Caco-2 (cell line): Measurements from ENCODE around the gene BANK1. TPM values are rescaled to one million over a fixed set of nuclear protein-coding genes. Genes with fewer than 3 reads are reported as not detected.

Experiments used
- BruUV-seq: library from RNA; stranded (reverse); fragments of 400-500 nt; replicated peaks from 2 replicates; lab custom pipeline; 2021; lab: Mats Ljungman, UMichigan
- CTCF ChIA-PET: fragments of 300-600 bp; sonication (Branson Sonifier 250); formaldehyde crosslinking; loops from one replicate; lab custom pipeline; 2022; ENCODE audit warnings: antibody characterized with exemption; lab: Charles Lee
- POLR2A ChIA-PET: fragments of 300-600 bp; sonication (Branson Sonifier 250); formaldehyde crosslinking; loops from one replicate; lab custom pipeline; 2022; ENCODE audit warnings: antibody characterized with exemption; lab: Charles Lee
- DNase-seq, 2 experiments: peaks; one replicate each; pipeline versions ENCODE4 v3.0.0 to v3.0.0-alpha.2; 2020 to 2022
- H3K27me3 ChIP-seq: replicated peaks from 2 replicates; pipeline ENCODE4 v1.6.0; 2011; ENCODE audit warnings: low read length; ENCODE audit not compliant: control insufficient read depth, insufficient read depth
- H3K36me3 ChIP-seq: 2 replicates; pipeline ENCODE4 v1.5.1; 2011; ENCODE audit warnings: low read length; ENCODE audit not compliant: control insufficient read depth, insufficient read depth
- H3K4me1 ChIP-seq: fragments of 250-450 bp; sonication (Bioruptor Pico); 2 replicates; pipeline ENCODE4 v1.5.1; 2020; ENCODE audit warnings: mild to moderate bottlenecking
- H3K4me3 ChIP-seq: 2 replicates; pipeline ENCODE4 v1.5.1; 2011; ENCODE audit warnings: low read depth, mild to moderate bottlenecking, control low read depth, low read length
- H3K9me3 ChIP-seq: fragments of 250-450 bp; sonication (Bioruptor Pico); 2 replicates; pipeline ENCODE4 v1.5.1; 2020; ENCODE audit warnings: mild to moderate bottlenecking, moderate library complexity
- H3K27ac Mint-ChIP-seq: one replicate; pipeline ENCODE4 v1.8.0; 2022; ENCODE audit warnings: mixed read lengths; ENCODE audit not compliant: unreplicated experiment
- H3K27me3 Mint-ChIP-seq: one replicate; pipeline ENCODE4 v1.8.0; 2022; ENCODE audit warnings: mixed read lengths; ENCODE audit not compliant: insufficient read depth, unreplicated experiment
- H3K36me3 Mint-ChIP-seq: one replicate; pipeline ENCODE4 v1.8.0; 2022; ENCODE audit warnings: mild to moderate bottlenecking, mixed read lengths; ENCODE audit not compliant: insufficient read depth, unreplicated experiment
- H3K4me1 Mint-ChIP-seq: one replicate; pipeline ENCODE4 v1.8.0; 2022; ENCODE audit warnings: low read depth, mixed read lengths; ENCODE audit not compliant: unreplicated experiment
- H3K4me3 Mint-ChIP-seq: one replicate; pipeline ENCODE4 v1.8.0; 2022; ENCODE audit warnings: mild to moderate bottlenecking, moderate library complexity, mixed read lengths; ENCODE audit not compliant: unreplicated experiment
- H3K9me3 Mint-ChIP-seq: one replicate; pipeline ENCODE4 v1.8.0; 2022; ENCODE audit warnings: mixed read lengths; ENCODE audit not compliant: unreplicated experiment
- CTCF ChIP-seq, 2 experiments: fragments of 200-600 bp in 1 of 2; IDR thresholded peaks; 1 replicate in 1 of 2; 2 replicates in 1 of 2; pipeline versions ENCODE4 v1.5.1 to v1.8.0; 2011 to 2022; ENCODE audit warnings: antibody characterized with exemption in 1 of 2, control low read depth in 1 of 2, inconsistent platforms in 1 of 2, low read depth in 1 of 2, low read length in 1 of 2, mild to moderate bottlenecking in 1 of 2, moderate library complexity in 1 of 2; ENCODE audit not compliant: insufficient read depth in 1 of 2, severe bottlenecking in 1 of 2, unreplicated experiment in 1 of 2
- intact Hi-C: fragments of 100-400 bp; cut with micrococcal nuclease; formaldehyde crosslinking; loops from one replicate; pipeline ENCODE4 v1.10.0; 2022; ENCODE audit not compliant: unreplicated experiment
- total RNA-seq: library from RNA; stranded (reverse); gene quantifications from 2 replicates; pipeline ENCODE4 v1.2.3, GENCODE V29; 2022

Gene BANK1
- total RNA-seq, 1 experiment from 2014 or later = 5.7 TPM

GRCh38 chr4:101970547-101971155 is 180.1 kb downstream of the BANK1 start:
- ChIA-PET POLR2A (no interaction called here), CTCF (no interaction called here)
- intact Hi-C loops = loop anchor here (1.0 to 5.0 kb wide), 3 partner anchors 16 to 105 kb away; no protein-coding TSS in a partner anchor
- peaks cover 32% of the 10 kb centered on the region for H3K4me1 Mint-ChIP-seq
- Histone ChIP-seq H3K4me1 (peaks cover 23% of the 10 kb centered on the region; the same call in 1 of the 2 replicates), H3K9me3 (no peaks in the 10 kb centered on the region), H3K27me3 (no peaks in the 10 kb centered on the region), H3K36me3 (no peaks in the 10 kb centered on the region), H3K4me3 (no peak overlapping the region)
- no peak overlapping the region for H3K4me3 Mint-ChIP-seq
- TF ChIP-seq CTCF (IDR thresholded peaks at IDR 0.05; ENCODE audit: insufficient read depth in 1 of 2, low read depth in 1 of 2, low read length in 1 of 2, severe bottlenecking in 1 of 2, unreplicated experiment in 1 of 2) = no peak
- H3K27me3 Mint-ChIP-seq = no peaks in the 10 kb centered on the region
- H3K36me3 Mint-ChIP-seq = no peaks in the 10 kb centered on the region
- peak; percentile 29 to 39 for DNase-seq
- BruUV-seq = no TSS peak
- no peaks in the 10 kb centered on the region for H3K9me3 Mint-ChIP-seq
- no peak overlapping the region for H3K27ac Mint-ChIP-seq

GRCh38 chr4:101972791-101973190 is 182.3 kb downstream of the BANK1 start:
- Histone ChIP-seq H3K4me3 (no peak overlapping the region), H3K9me3 (no peaks in the 10 kb centered on the region), H3K27me3 (no peaks in the 10 kb centered on the region), H3K36me3 (no peaks in the 10 kb centered on the region), H3K4me1 (peaks cover 19% of the 10 kb centered on the region; the same call in 1 of the 2 replicates)
- no peak for TF ChIP-seq CTCF (IDR thresholded peaks at IDR 0.05; ENCODE audit: insufficient read depth in 1 of 2, low read depth in 1 of 2, low read length in 1 of 2, severe bottlenecking in 1 of 2, unreplicated experiment in 1 of 2)
- no peaks in the 10 kb centered on the region for H3K27me3 Mint-ChIP-seq
- BruUV-seq = no TSS peak
- ChIA-PET POLR2A (no interaction called here), CTCF (no interaction called here)
- intact Hi-C loops = loop anchor here (5.0 kb wide), 1 partner anchor 85 kb away; no protein-coding TSS in a partner anchor
- no peaks in the 10 kb centered on the region for H3K36me3 Mint-ChIP-seq
- peaks cover 26% of the 10 kb centered on the region for H3K4me1 Mint-ChIP-seq
- no peak overlapping the region for H3K4me3 Mint-ChIP-seq
- no peak overlapping the region for H3K27ac Mint-ChIP-seq
- H3K9me3 Mint-ChIP-seq = no peaks in the 10 kb centered on the region
- DNase-seq = no peak

- Histone ChIP-seq H3K36me3 (no peaks in the 10 kb centered on the region), H3K4me1 (peaks cover 17% of the 10 kb centered on the region; the same call in 1 of the 2 replicates), H3K27me3 (no peaks in the 10 kb centered on the region), H3K4me3 (no peak overlapping the region), H3K9me3 (no peaks in the 10 kb centered on the region)
- BruUV-seq = no TSS peak
- no peak for TF ChIP-seq CTCF (IDR thresholded peaks at IDR 0.05; ENCODE audit: insufficient read depth in 1 of 2, low read depth in 1 of 2, low read length in 1 of 2, severe bottlenecking in 1 of 2, unreplicated experiment in 1 of 2)
- Mint-ChIP-seq H3K36me3 (no peaks in the 10 kb centered on the region), H3K4me1 (peaks cover 20% of the 10 kb centered on the region), H3K27me3 (no peaks in the 10 kb centered on the region), H3K9me3 (no peaks in the 10 kb centered on the region), H3K4me3 (no peak overlapping the region), H3K27ac (no peak overlapping the region)
- intact Hi-C loops = loop anchor here (5.0 kb wide), 1 partner anchor 86 kb away; no protein-coding TSS in a partner anchor
- POLR2A ChIA-PET = no interaction called here
- CTCF ChIA-PET = no interaction called here
- DNase-seq = no peak
Observed at GRCh38 chr4:101973361-101973760, 182.8 kb downstream of the BANK1 start.
